GM23248 (cell line): ENCODE results near the gene SEMA6A. TPM values are rescaled to one million over a fixed set of nuclear protein-coding genes. Genes with fewer than 3 reads are reported as not detected.

Experiments used
- DNase-seq: peaks from one replicate; pipeline ENCODE4 v3.0.0-alpha.2; 2015
- H2AFZ ChIP-seq: fragments of 200-600 bp; sonication (generic); 2 replicates; pipeline ENCODE4 v1.6.1; 2016; ENCODE audit warnings: antibody characterized with exemption
- H3F3A ChIP-seq: fragments of 200-600 bp; sonication (generic); 2 replicates; pipeline ENCODE4 v1.6.1; 2016; ENCODE audit warnings: mild to moderate bottlenecking, antibody characterized with exemption, mixed run types; ENCODE audit not compliant: insufficient read depth
- H3K27ac ChIP-seq: fragments of 200-600 bp; sonication (generic); 2 replicates; pipeline ENCODE4 v1.5.1; 2016; ENCODE audit warnings: mild to moderate bottlenecking
- H3K27me3 ChIP-seq: fragments of 200-600 bp; sonication (generic); replicated peaks from 2 replicates; pipeline ENCODE4 v1.6.1; 2016; ENCODE audit warnings: mild to moderate bottlenecking; ENCODE audit not compliant: insufficient read depth
- H3K36me3 ChIP-seq: fragments of 200-600 bp; sonication (generic); 2 replicates; pipeline ENCODE4 v1.6.1; 2016; ENCODE audit warnings: low read depth, mild to moderate bottlenecking
- H3K4me1 ChIP-seq: fragments of 200-600 bp; sonication (generic); 2 replicates; pipeline ENCODE4 v1.6.1; 2016; ENCODE audit warnings: mild to moderate bottlenecking; ENCODE audit not compliant: insufficient read depth
- H3K4me2 ChIP-seq: fragments of 200-600 bp; sonication (generic); one replicate; pipeline ENCODE4 v1.6.1; 2016; ENCODE audit warnings: mild to moderate bottlenecking; ENCODE audit not compliant: unreplicated experiment
- H3K4me3 ChIP-seq: fragments of 200-600 bp; sonication (generic); 2 replicates; pipeline ENCODE4 v1.5.1; 2016; ENCODE audit warnings: mild to moderate bottlenecking
- H3K79me2 ChIP-seq: fragments of 200-600 bp; sonication (generic); 2 replicates; pipeline ENCODE4 v1.6.1; 2016; ENCODE audit warnings: mild to moderate bottlenecking; ENCODE audit not compliant: insufficient read depth
- H3K9ac ChIP-seq: fragments of 200-600 bp; sonication (generic); 2 replicates; pipeline ENCODE4 v1.6.1; 2016; ENCODE audit warnings: mild to moderate bottlenecking
- H3K9me2 ChIP-seq: fragments of 200-600 bp; sonication (generic); 2 replicates; pipeline ENCODE4 v1.6.1; 2016; ENCODE audit warnings: mixed run types, mild to moderate bottlenecking, moderate library complexity; ENCODE audit not compliant: insufficient read depth
- H3K9me3 ChIP-seq: fragments of 200-600 bp; sonication (generic); one replicate; pipeline ENCODE4 v1.6.1; 2017; ENCODE audit warnings: low read depth
- H4K20me1 ChIP-seq: fragments of 200-600 bp; sonication (generic); 2 replicates; pipeline ENCODE4 v1.6.0; 2016; ENCODE audit not compliant: insufficient read depth
- EZH2 ChIP-seq: fragments of 200-600 bp; sonication (generic); IDR thresholded peaks from 2 replicates; pipeline ENCODE4 v1.6.1; 2018; ENCODE audit warnings: antibody characterized with exemption, mild to moderate bottlenecking; ENCODE audit not compliant: insufficient read depth, poor library complexity, severe bottlenecking
- EZH2phosphoT487 ChIP-seq: fragments of 200-600 bp; sonication (generic); IDR thresholded peaks from 2 replicates; pipeline ENCODE4 v1.6.1; 2018; ENCODE audit warnings: antibody characterized with exemption, moderate library complexity, mild to moderate bottlenecking, low read depth; ENCODE audit not compliant: insufficient read depth
- WGBS, 2 experiments: methylation state at CpG; one replicate each; pipeline ENCODE4 v1.1.6; 2015 to 2017; ENCODE audit warnings: low lambda C conversion rate in 2 of 2, low coverage in 1 of 2; ENCODE audit errors: missing lambda C conversion rate in 2 of 2; 5-methylcytosine and 5-hydroxymethylcytosine counted together
- in situ Hi-C: fragments of 300-500 bp; cut with MboI; formaldehyde crosslinking; loops from 2 replicates; pipeline ENCODE4 v1.15.0; 2020
- polyA plus RNA-seq: library from polyadenylated mRNA; unstranded; fragments of >200 nt; fragmentation: Nextera tagmentation; extraction: Ambion mirVana; gene quantifications from 2 replicates; pipeline ENCODE4 v1.2.1, GENCODE V29; 2016
- total RNA-seq: library from RNA; depleted of rRNA; stranded (reverse); fragments of >200 nt; shearing (Covaris generic); gene quantifications from 2 replicates; pipeline ENCODE4 v1.2.3, GENCODE V29; 2014

The SEMA6A gene
- total and polyA plus RNA-seq, 2 experiments from 2014 or later = under 0.01 to 0.79 TPM

DNA sequence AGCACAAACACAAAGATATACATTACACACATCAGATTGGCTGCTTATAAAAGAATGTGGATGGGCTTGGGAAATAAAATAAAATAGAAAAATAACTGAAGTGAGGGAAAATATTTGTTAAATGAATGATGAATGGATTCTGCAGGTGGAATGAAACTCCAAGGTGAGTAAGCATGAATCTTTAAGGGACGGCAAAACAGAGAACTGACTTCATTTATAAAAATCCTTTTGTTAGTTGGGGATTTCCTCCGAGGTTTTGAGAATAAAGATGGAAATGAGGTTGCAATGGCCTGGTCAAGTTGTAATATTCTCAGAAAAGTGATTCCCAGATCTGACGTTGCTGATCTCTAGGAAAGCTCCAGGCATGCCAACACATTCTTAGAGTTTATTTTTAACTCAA is 20.9 kb upstream of the SEMA6A start:
- Histone ChIP-seq H3K27ac (no peak overlapping the region), H3K9ac (no peak overlapping the region), H4K20me1 (no peaks in the 10 kb centered on the region), H3K4me2 (no peak overlapping the region), H3K4me1 (no peaks in the 10 kb centered on the region), H3K9me3 (no peaks in the 10 kb centered on the region), H3K79me2 (no peaks in the 10 kb centered on the region), H2AFZ (no peak overlapping the region), H3K36me3 (no peaks in the 10 kb centered on the region), H3K27me3 (no peaks in the 10 kb centered on the region), H3F3A (no peaks in the 10 kb centered on the region), H3K9me2 (no peaks in the 10 kb centered on the region), H3K4me3 (no peak overlapping the region)
- DNase-seq = no peak
- TF ChIP-seq EZH2phosphoT487 = no peak
- no peak for TF ChIP-seq EZH2
- WGBS, 2 experiments = 54 to 56% methylated on average over 3 of the region's 3 CpGs
- in situ Hi-C loops = no loop called here

DNA sequence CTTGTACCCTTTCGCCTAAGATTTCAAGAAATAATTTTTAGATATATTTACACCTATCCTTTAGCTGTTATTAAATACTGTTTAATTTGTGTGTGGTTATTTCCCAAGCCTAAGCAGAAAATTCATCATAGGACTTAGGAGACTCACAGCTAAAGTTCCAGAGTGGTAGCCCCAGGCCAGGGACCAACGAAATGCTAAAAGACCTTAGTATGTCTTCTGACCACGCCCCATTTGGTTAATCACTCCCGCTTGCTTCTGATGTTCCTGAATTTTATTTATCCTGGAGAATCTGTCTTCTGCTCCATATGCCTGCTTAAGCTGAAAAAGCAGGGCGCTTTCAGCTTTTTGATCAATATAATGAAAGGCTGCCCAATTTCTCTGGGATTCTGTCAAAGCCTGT is 18.7 kb upstream of the SEMA6A start:
- H2AFZ ChIP-seq = no peak overlapping the region
- TF ChIP-seq EZH2 = no peak
- no peak for TF ChIP-seq EZH2phosphoT487
- DNase-seq = no peak
- no peak overlapping the region for H3K9ac ChIP-seq
- H3K4me2 ChIP-seq = no peak overlapping the region
- H3K36me3 ChIP-seq = no peaks in the 10 kb centered on the region
- H3F3A ChIP-seq = no peaks in the 10 kb centered on the region
- H3K79me2 ChIP-seq = no peaks in the 10 kb centered on the region
- 60 to 62% methylated on average over 5 of the region's 5 CpGs for WGBS, 2 experiments
- no peak overlapping the region for H3K4me3 ChIP-seq
- H4K20me1 ChIP-seq = no peaks in the 10 kb centered on the region
- in situ Hi-C loops = no loop called here
- H3K9me3 ChIP-seq = no peaks in the 10 kb centered on the region
- no peaks in the 10 kb centered on the region for H3K4me1 ChIP-seq
- H3K27me3 ChIP-seq = no peaks in the 10 kb centered on the region
- H3K27ac ChIP-seq = no peak overlapping the region
- H3K9me2 ChIP-seq = no peaks in the 10 kb centered on the region

DNA sequence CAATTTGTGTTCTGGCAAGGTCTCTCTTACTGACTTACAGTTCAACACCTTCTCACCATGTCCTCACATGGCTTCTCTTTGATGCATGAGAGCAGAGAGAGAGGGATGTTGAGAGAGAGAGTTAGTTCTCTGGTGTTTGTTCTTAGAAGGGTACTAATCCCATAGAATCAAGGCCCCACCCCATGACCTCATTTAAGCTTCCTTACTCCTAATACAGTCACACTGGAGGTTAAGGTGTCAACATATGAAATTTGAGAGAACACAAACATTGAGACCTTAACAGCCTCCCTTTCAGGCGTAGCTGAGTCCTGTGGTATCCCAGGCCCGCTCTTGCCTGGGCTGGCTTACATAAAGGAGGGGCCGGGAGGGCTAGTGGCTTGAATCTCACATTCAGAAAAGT is 10.6 kb upstream of the SEMA6A start:
- Histone ChIP-seq H2AFZ (no peak overlapping the region), H3K9me3 (no peaks in the 10 kb centered on the region), H3K4me1 (no peaks in the 10 kb centered on the region), H3K9ac (no peak overlapping the region), H4K20me1 (no peaks in the 10 kb centered on the region), H3K4me2 (no peak overlapping the region), H3K4me3 (no peak overlapping the region), H3F3A (no peaks in the 10 kb centered on the region), H3K79me2 (no peaks in the 10 kb centered on the region), H3K27me3 (0 out of 2 replicates have a peak, but pooled peaks cover 13% of the 10 kb centered on the region), H3K36me3 (no peaks in the 10 kb centered on the region), H3K9me2 (no peaks in the 10 kb centered on the region), H3K27ac (no peak overlapping the region)
- WGBS, 2 experiments = 63 to 66% methylated on average over 3 of the region's 3 CpGs
- DNase-seq = no peak
- TF ChIP-seq EZH2 (no peak), EZH2phosphoT487 (no peak)
- in situ Hi-C loops = no loop called here

DNA sequence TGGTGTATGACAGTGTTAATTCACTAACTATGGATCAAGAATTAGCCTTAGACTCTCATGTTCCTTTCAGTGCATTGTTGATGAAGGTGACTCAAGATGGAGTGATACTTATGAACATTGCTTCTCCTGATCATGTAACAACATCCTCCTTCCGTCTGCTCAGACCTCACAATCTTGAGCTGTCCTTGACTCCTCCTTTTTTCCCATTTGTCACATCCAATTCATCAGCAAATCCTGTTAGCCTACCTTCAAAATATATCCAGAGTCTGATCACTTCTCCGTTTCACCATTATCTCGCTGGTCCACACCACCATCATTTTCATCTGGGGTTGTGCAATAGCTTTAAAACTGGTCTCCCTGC is 9.2 kb upstream of the SEMA6A start:
- Histone ChIP-seq H3F3A (no peaks in the 10 kb centered on the region), H2AFZ (no peak overlapping the region), H3K27me3 (0 out of 2 replicates have a peak, but pooled peaks cover 13% of the 10 kb centered on the region), H3K9ac (no peak overlapping the region), H3K27ac (no peak overlapping the region), H3K36me3 (no peaks in the 10 kb centered on the region), H3K4me2 (no peak overlapping the region), H3K4me1 (no peaks in the 10 kb centered on the region), H3K4me3 (no peak overlapping the region), H3K9me2 (no peaks in the 10 kb centered on the region), H3K9me3 (no peaks in the 10 kb centered on the region), H3K79me2 (no peaks in the 10 kb centered on the region), H4K20me1 (no peaks in the 10 kb centered on the region)
- no peak for TF ChIP-seq EZH2
- no peak for TF ChIP-seq EZH2phosphoT487
- 75 to 77% methylated on average over 3 of the region's 3 CpGs for WGBS, 2 experiments
- in situ Hi-C loops = no loop called here
- no peak for DNase-seq
